GM18511 (cell line): ENCODE measurements around the gene PSD.
A peak's percentile ranks its signal among the peaks of the same experiment; 100 is the strongest.

Experiments
- ATAC-seq: cut with Tn5 transposase; IDR thresholded peaks from one replicate; pipeline ENCODE4 v1.9.1; 2021; ENCODE audit warnings: mild to moderate bottlenecking, moderate library complexity; ENCODE audit not compliant: unreplicated experiment

PSD gene

DNA sequence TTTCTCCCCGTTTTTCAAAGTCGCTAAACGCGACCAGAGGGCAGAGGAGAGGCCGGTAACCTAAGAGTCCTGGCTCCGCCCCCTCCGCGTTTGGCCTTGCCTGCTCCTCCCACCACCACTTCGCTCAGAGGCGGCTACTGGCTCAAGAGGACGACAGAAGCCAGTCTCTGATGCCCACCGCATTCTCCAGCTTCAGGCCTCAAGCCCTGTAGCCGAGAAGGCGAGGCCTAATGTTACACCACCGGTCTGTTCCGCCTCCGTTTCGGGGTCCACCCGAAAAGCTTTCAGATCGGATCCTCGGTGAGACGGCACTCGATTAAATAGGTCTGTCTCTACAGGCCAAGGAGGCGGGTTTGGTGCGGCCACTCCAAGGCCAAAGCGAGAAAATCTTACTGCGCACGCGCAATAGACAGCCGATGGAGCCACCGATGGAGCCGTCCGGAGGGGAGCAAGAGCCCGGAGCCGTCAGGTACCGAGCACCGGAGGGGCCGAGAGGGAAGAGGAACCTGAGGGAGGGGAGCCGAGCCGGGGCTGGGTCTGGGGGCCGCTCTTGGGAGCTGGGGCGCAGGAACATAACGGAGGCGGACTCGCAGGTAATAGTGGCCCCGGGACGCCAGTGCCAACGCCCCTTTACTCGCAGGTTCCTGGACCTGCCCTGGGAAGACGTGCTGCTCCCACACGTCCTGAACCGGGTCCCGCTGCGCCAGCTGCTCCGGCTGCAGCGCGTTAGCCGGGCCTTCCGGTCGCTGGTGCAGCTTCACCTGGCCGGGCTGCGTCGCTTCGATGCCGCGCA is 2.3 kb upstream of the PSD start, which contains the start of gene FBXL15:
TSS of gene FBXL15 (plus strand) at position 123 of the 793 bp plus-strand sequence. CDS start at position 417, 294 bp downstream.
- peak; percentile 72 for ATAC-seq

DNA sequence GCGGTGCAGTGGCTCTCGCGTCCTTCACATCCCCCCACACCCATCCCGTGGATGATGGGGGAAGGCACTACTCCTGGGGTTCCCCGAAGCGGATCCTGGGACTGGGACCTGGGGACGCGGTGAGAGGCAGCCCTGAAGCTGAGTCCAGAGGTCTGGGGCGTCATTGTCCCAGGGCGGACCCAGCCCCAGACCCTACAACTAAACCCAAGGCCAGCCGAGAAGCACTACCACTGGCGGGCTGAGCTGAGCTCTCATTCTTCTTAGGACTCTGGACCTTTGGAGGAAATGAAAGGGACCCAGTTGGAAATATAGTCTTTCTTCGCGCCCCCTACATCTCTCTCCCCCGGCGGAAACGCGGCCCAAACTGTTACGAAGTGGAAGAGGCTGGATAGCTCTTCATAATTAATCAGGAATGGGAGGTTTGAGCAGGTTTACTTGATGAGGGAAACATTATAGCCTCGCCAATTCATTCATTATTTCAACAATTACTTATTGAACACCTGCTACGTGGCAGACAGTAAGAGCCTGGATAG is 1.7 kb upstream of the PSD start:
- no peak for ATAC-seq

DNA sequence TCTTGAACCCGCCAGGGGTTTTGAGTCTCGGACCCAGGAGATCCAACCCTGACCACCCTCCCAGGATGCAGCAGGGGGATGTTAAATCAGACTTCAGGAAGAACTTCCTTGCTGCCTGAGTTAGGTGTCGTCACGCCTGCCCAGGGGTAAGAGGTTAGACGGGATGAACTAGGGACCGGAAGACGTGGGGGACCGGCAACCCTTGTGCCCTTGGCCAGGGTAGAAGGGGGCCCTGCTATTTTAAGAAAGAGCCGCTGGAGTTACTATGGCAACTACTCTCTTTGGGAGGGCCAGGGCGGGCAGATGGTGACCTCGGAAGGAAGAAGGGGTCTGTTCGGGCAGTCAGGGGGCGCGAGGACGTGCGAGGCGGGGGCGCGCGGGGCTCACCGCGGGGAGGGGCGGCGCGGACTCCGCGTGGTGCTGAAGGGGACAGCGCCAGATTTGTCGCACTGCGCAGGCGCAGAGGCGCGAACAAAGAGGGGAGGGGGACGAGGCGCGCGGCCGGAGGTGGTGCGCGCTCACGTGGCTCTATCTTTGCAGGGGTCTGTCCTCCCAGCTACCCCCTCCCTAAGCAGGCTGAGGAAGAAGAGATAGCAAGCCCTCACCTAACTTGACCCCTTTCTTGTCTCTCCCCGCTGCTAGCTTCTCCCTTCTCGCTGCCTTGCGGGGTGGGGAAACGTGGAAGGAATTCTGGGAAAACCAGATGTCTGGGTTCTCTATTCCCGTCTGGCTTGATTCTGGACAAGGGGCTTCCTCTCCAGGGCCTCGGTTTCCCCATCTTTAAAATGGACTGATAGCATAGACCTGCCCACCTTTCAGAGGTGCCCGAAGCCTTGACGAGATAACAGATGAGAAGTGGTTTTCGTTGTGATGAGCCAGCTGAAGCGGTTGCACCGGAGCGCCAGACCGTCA is 940 bp upstream of the PSD start:
- ATAC-seq, result no peak

DNA sequence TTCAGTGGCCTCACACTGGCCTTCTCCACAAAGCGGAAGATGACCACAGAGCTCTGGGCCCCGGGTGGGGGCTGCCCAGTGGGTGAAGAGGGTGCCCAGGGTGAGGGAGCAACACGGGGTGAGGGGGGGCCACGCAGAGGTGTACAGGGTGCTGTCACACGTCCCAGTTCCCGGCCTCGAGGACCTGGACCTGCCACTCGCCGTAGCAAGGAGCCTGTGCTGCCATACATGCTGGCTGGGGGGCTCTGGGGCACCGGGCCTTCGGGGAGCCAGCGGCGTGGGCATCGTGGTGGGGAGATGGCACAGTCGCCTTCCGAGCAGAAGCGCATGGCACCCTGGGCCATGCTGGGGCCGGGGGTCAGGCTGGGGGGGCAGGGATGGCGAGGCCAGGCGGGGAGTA is 1.9 kb downstream of the PSD start:
- ATAC-seq, result no peak

DNA sequence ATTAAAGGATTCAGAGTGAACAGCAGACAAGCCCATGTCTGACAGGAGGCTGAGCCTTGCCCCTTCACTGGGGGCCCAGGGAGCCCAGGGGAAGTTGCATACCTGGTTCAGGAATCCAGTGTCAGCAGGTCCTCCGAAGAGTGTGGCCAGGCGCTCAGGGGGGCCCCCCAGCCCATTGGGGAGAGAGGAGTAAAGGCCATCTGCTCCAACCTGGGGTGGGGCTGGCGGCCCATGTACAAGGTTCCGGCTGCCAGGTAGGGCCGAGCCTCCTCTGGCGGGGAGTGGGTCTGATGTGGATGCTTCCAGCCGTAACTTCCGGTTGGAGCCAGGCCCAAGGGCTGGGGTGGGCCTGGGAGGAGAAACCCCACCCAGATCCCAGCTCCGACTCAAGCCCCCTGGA is 2.3 kb downstream of the PSD start:
- no peak for ATAC-seq

DNA sequence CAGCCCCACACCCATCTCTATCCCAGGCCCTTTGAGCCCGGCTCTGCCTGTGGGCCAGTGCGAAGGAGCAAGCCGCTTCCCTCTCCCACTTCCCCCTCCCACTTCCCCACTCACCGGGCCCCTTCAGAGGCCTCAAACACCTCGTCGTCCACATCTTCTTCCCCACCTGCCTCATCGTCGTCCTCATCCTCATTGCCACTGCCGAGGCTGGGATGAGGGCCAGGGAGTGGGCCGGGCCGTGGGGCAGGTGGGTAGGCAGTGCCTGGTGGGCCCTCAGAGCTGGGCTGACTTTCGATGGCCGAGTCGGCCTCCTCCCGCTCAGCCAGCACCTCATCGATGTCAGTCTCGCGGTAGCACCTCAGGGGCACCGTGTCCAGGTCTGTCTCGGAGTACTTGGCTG is 3.8 kb downstream of the PSD start:
- no peak for ATAC-seq

DNA sequence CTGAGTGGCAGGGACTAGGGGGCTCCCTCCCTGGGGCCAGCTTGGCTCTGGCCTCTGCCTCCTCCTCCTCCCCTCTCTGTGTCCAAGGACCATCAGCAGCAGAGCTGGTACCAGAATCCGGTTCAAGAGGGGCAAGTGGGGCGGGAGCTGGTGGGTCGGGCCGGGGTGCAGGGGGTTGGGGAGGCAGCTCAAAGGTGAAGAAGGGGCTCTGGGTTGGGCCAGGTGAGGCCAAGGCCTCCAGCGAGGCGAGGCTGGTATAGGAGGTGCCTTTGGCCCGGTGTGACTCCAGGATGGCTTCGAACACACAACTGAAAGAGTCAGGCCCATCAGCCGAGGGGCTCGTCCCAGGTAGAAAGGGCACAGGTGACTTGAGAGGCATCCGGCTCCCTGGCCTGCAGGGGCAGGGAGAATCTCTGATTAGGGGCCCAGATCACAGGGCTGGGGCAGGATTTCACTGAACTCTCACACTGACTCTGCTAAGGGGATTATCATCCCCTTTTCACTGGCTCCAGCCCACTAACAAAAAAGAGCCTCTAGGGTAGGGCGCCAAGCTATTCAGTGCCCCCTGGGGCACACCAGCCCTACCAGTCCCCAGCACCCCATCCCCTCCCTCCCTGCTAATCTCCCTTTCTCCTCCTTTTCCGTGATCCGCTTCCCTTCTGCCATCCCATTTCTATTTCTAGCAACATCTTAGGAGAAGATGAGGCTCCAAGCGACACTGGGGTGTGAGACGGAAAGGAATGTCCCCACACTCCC is 4.6 kb downstream of the PSD start:
- ATAC-seq, result no peak

DNA sequence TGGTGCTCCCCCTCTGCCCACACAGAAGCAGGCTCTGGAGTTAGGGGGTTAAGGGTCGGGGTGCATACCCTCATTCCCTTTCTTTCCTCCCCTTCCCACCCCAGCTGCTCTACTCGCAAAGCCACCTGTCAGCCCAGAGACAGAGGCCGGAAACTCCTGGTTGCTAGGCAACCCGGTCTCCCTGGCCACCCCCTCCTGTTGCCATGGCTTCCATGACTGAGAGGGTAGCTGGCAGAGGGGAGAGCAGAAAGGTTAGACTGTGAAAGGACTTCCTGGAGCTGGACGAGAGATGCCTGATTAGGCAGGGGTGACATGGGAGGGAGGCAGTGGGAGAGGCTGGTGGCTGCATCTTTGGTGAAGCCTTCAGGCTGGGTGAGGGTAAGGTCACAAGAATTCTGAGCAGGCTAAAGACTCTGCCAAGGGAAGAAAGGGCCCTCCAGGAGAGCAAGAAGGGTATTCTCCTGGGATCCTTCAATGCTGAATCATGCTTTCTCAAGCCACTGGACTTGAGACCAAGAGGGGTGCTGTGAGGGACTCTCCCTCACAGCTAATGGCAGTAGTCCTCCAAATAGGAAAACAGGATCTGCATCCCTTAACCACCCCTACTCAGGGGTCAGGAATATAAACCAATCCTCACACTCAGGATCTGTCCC is 5.4 kb downstream of the PSD start:
- ATAC-seq, result no peak

DNA sequence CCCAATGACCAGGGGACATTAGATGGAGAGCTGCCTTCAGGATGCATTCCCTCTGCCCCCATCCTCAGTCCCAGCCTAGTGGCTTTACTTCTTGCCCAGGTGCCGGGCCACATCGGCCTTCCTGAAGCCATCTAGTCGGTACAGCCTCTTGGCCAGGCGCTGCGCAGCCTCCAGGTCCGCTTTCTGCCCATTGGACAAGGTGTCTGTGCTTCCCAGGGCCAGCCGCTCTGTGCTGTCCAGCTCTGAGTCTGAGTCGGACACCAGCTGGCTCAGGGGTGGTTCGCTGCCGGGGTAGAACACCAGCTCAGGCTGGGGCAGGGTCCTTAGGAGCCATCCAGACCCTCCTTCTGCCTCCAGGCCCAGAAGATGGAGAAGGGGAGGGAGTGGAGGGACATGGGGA is 6.3 kb downstream of the PSD start:
- ATAC-seq, result no peak

DNA sequence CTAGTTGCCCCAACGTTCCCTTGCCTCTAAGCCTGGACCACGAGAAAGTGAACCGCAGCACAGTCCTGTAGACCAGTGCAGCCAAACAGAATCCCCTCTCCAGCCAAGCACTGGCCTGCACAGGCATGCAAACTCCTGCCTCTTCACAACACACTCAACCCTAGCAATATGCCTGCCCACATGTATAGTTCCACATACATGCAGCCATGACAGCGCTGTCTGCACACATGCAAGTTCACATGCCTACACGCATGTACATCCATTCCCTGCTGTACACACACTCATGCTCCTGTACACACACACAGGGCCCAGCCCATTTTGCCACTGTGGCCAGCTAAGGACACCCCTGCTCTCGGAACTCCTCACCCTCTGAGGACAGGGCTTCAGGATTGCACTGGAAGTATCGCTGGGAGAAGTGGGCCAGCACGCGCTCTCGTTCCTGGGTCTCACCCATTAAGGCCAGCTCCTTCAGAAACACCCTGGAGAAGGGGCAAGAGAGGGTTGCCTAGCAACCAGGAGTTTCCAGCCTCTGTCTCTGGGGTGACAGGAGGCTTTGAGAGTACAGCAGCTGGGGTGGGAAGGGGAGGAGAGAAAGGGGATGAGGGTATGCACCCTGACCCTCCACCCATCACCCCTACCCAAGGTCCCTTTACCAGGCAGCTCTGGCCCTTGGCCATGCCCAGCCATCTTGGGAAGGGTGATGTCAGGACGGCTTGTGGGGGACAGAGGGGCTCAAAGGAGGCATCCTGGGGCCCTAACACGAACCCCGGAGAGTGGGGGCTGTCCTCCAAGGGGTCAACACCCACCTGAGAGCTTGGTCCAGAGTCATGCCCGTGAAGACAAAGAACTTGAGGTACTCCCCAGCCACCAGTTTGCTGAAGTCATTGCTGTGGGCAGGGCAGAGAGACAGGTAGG is 7.0 kb downstream of the PSD start:
- no peak for ATAC-seq

DNA sequence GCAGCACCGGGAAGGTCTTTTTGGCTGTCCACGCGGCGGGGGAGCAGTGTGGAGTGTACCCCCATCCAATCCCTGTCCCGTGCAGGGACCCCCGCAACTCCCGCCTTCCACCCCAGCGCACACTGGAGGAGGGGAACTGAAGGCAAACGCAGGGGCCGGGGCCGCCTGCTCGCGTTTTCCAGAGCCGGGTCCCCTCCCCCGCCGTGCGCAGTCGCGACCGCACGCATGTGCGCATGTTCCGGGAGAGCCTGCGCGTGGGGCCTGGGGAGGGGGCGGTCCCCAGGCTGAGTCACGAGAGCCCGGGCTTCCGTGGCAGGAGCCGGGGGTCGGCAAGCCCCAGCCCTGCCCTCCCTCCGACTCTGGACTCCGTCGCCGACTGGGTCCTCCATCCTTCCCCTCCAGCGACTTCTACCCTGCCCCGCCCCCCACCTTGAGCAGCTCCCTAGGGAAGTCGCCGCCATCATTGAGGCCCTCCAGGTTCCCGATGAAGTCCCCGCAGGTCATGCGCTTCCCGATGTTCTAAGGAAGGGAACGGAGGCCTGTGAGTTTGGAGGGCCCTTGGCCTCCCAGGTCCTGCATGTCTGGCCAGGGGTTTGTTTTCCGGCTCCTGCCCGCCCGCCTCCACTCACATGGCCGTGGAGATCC is 8.0 kb downstream of the PSD start:
- ATAC-seq, result no peak

DNA sequence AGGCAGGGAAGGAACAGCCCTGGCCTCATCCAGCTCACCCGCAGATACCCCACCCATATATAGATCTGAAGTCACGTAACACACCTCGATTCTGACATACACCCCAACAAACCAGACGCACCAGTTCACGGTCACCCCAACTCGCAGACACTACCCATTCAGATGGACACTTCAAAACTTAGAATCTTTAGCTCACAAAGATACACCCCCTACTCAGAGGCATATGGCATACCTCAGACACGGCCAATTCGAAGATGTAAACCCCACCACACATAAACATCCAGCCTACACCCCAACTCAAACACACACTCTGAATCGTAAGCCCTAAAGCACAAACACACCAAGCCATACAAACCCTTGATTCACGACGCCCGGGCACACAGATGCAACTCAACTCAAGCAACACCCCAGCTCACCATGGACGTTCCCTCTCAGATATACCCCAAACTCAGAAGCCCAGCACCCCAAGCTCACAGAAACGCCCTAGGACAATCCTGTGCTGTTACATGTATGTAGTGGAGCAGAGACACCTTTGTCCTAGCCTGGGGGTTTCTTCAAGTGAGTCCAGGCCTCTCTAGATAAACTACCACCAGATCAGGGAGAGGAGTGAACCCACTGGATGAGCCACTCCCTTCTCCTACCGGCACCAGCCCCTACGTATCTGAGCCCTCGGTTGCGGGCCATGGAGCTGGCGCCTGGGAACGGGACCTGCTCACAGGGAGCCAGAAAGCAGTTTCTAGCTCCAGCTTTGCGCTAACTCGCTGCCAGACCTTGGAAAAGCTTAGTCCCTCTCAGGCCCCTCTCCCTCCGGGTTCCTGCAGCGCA is 8.8 kb downstream of the PSD start:
- ATAC-seq, result no peak

DNA sequence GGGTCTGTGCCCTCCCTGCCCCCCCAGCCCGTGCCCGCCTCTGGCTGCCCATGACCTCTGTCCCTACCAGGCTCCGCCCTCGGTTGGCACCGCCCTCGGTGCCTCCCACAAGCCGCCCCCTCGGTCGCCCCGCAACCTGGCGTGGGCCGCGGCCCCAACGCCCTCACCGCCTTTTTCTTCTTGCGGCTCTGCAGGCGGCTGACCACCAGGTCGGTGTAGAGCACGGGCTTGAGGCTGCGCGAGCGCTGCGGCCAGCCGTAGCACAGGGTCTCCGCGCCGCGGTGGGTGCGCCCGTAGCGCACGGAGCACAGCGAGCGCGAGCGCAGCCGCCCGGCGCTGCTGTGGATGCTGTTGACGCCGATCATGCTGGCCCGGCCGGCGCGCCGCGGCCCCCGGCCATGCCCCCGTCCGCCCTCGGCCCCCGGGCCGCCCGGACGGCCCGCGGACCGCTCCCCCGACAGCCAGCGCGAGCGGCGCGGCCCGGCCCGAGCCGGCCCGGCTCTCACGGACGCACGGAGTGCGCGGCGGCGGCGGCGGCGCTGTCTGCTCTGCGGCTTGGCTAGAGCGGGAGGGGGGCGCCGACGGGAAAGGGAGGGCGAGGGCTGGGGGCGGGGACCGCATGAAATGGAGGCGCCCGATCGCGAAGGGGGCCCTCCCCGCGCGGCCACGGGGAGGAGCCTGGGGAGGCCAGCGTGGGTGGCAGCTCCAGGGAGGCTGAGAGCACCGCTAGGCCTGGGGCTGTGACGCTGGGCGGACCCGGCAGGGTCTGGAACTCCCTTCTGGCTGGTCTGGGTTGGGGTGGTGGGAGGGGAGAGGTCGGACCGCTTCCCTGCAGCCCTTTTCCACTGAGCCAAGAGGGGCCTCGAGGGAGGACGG is 9.6 kb downstream of the PSD start:
- ATAC-seq, result no peak

DNA sequence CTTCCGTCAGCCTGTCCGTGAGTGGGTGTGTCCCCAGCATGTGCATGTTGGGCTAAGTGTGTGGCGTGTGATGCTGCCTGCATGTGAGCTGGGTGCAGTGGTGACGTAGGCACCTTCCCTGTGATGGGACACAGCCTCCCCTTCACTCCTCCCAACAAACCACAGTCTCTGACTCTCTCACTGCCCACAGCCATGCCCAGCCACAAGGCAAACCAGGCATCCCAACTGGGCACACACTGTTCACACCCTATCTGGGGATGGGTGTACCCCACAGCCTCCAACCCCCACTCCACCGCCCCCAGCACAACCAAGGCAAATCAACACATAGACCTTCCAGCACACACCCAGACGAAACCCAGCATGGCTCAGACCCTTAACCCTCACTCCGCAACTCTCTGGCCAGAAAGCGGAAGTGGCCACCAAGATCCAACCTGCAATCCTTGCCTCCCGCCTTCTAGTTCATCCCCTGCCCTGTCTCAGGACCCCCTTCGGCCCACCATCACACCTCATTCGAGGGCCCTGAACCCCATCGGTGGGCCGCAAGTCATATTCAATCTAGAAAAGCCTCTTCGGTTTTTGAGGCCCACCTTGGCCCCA is 10.4 kb downstream of the PSD start:
- no peak for ATAC-seq

DNA sequence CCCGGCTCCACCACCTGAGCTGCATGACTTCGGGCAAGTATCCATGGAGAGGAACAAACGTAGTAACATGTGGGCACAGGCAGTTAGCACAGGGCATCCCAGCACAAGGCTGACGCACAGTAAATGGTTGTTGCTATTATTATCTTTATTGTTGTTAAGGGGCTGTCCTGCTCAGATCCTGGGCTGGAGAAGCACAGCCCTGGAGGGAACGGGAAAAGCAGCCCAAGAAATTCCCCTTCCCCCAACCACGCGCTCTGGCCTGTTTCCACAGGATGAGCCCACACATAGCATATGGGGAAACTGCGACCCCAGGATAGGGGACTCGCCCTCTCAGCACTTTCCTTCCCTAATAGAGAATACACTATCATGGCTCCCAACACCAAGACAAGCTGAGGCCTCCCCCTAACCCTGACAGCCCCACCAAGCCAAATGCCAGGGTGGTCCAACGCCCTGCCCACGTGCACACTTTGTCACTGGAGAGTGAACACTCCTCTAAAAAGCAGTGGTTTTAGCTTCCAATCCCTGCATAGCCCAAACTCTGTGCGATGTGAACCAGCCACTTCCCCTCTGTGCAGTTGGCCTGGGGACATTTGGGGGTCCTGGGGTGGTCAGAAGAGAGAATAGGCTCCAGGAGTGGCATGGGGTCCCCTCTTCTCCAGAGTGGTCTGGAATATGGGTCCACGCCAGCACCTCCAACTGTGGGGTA is 11.0 kb downstream of the PSD start:
- no peak for ATAC-seq

DNA sequence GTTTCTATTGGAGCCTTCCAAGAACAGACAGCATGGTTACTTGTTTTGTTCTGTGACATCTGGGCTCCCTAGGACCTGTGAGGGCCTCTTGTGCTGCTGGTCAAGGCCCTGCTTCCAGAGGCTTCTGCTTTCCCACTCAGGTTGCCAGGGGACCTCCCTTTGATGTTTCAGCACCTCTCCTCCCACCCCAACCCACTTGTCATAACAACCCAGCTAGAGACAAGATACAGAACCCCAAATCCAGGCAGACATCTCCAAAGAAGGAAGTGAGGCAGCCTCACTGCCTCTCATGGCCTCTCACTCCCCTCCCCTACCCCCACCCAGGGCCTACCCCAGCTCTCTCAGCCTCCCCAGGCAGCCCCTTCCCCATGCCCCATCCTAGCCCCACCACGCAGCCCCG is 11.8 kb downstream of the PSD start:
- ATAC-seq, result no peak
